Right lobe of liver (tissue), 4 donors: ENCODE data around the gene PC.

Source experiments
- POLR2A ChIP-seq: fragments of 450-650 bp; IDR thresholded peaks from one replicate; pipeline ENCODE4 v1.6.1; 2017; ENCODE audit warnings: antibody characterized with exemption, mild to moderate bottlenecking
- TF ChIP-seq, protein P1 (sequence below), 4 donors: fragments of 200-600 bp in 3 of 4; fragments of 450-650 bp in 1 of 4; IDR thresholded peaks; one replicate each; pipeline versions ENCODE4 v1.5.1 to v1.8.0; 2016 to 2022; ENCODE audit warnings: antibody characterized with exemption in 4 of 4, mild to moderate bottlenecking in 2 of 4
- donor health status: DM: no; HTN: no; CAD: no.
- donor health status: DM: no; HTN: no; CAD: no.
- donor health status: DM: no; HTN: yes; CAD: no.

DNA sequence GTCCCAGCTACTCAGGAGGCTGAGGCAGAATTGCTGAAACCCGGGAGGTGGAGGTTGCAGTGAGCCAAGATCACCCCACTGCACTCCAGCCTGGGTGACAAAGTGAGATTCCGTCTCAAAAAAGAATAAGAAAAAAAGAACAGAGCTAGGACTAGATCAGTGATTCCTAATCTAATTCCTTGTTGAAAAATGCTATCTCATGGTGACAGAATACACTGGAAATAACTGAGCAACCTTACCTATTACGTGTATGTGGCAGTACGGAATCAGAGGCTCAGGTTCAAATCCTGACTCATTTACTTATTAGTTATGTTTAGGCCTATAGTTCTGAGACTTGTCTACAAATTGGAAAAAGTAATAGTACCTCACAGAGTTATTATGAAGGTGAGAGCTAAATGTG is 134.5 kb downstream of the PC start:
- no peak for TF ChIP-seq POLR2A
- TF ChIP-seq, protein P1, sequence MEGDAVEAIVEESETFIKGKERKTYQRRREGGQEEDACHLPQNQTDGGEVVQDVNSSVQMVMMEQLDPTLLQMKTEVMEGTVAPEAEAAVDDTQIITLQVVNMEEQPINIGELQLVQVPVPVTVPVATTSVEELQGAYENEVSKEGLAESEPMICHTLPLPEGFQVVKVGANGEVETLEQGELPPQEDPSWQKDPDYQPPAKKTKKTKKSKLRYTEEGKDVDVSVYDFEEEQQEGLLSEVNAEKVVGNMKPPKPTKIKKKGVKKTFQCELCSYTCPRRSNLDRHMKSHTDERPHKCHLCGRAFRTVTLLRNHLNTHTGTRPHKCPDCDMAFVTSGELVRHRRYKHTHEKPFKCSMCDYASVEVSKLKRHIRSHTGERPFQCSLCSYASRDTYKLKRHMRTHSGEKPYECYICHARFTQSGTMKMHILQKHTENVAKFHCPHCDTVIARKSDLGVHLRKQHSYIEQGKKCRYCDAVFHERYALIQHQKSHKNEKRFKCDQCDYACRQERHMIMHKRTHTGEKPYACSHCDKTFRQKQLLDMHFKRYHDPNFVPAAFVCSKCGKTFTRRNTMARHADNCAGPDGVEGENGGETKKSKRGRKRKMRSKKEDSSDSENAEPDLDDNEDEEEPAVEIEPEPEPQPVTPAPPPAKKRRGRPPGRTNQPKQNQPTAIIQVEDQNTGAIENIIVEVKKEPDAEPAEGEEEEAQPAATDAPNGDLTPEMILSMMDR (IDR thresholded peaks at IDR 0.05) = no peak
